ENCODE data around the gene GPR146. TPM values are rescaled to one million over a fixed set of nuclear protein-coding genes. Genes with fewer than 3 reads are reported as not detected.

Gene GPR146
- total RNA-seq, 2 donors from 2014 or later = 9.4 to 14.3 TPM

DNA sequence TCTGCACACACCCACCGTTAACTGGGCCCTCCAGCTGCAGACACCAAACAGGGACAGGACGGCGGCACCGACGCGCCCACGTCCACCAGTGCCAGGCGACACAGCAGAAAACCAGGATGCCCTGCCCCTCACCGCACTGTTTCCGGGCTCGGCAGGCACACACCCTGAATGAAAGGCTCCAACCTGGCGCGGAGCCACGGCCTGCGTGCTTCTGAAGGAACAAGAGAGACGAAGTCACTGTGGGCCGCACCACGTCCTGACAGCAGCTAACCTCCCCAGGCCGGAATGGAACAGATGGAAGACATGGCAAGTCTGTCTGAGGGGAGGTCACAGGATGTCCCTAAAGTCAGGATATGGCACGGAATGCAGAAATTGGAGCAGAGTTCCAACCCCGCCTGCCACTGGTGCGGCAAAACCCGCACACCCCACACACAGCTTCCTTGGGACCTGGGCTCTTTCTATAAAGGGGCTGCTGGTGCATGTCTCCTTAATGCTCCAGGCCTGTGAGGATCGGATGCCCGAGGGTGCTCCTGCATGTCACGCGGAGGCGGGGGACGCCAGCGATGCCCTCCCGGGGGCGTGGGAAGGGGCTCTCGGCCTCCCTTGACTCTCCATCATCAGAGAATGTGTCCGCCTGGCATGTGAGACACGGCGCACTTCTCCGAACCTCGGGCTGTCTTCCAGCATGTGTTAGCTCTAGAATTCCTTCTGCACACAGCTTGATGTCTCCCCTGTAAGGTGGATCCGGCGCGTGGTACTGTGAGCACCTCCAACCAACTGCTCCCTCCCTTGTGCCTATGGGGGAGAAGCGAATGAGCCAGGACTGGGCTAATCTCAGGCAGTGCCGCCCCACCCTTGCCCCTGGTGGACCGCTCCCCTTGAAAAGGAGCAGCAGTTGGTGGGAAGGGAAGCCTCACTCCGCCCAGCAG lies 39.6 kb downstream of the GPR146 start:
- intact Hi-C loops (cut with DNase I) = no loop called here
- DNase-seq (ENCODE audit: low spot score) = no peak

DNA sequence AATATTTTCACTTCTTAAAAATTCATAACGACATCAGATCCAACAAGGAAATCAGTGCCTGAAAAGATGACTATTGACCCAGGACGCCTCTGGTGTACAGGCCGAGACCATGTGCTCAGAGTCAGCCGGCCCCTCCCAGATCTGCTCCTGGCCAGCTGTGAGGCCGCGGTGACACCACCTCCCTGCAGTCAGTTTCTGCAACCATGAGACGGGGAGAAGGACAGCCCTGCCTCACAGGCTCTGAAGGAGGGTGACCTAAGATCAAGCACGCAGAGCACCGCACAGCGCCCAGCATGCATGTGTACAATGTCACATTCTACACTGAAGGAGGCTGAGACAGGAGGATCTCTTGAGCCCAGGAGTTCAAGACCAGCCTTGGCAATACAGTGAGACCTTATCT lies 40.9 kb downstream of the GPR146 start:
- DNase-seq (ENCODE audit: low spot score) = no peak
- intact Hi-C loops (cut with DNase I) = loop anchor here in 1 of 2 donors (5.0 kb wide), 1 partner anchor 37 kb away; no protein-coding TSS in a partner anchor

- intact Hi-C loops (cut with DNase I) = loop anchor here in 1 of 2 donors (5.0 kb wide), 1 partner anchor 36 kb away; no protein-coding TSS in a partner anchor
Observed at GRCh38 chr7:1085910-1086421, 41.6 kb downstream of the GPR146 start.

GRCh38 chr7:1086588-1087464 lies 42.5 kb downstream of the GPR146 start:
- intact Hi-C loops (cut with DNase I) = loop anchor here in 1 of 2 donors (5.0 kb wide), 1 partner anchor 35 kb away; no protein-coding TSS in a partner anchor
- peak; percentile 93 for DNase-seq (ENCODE audit: low spot score)

More at GRCh38 chr7:1085910-1086421, 41.6 kb downstream of the GPR146 start:
- DNase-seq (ENCODE audit: low spot score) = no peak

GRCh38 chr7:1087465-1087814 lies 43.1 kb downstream of the GPR146 start:
- DNase-seq (ENCODE audit: low spot score) = no peak
- intact Hi-C loops (cut with DNase I) = loop anchor here in 1 of 2 donors (5.0 kb wide), 1 partner anchor 35 kb away; no protein-coding TSS in a partner anchor

DNA sequence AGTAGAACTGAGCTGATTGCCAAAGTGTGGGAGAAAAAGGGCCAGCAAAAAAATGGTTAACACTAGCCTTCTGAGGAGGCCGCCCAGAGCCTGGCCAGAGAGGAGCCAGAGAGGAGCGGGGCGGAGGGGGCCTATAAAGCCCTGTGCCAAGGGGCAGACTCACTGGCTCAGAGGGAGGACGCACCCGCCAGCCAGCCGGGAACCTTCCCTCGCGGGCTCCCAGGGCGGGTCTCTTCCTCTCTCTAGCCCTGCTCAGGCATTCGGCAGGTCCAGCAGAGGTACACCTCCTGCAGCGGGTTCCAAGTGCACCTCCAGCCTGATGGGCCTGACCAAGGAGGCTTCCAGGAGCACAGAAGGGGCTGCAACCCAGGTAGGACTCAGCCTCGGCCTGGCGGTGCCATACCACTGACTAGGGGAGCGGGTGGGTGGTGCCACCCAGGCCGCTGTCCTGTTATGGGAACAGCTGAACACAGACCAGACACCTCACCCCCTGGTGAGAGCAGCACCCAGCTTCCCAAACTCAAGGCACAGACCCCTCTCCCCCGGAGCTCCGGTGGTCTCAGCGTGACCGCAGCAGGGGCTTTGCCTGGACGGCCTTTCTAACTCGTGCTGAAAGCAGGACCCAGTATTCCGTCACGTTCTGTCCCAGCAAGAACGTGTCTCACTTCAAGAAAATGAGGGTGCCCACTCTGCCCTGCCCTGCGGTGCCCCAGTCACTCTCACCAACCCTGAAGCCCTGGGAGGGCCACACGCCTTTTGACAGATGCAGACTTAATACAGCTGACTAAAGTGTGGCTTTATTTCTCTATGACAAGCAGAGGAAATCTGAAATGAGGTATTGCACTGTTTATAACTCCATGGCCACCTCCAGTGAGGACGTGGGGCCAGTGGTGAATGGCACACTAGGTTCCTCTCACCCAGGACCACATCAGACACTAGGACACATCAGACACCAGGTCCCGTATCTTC lies 43.9 kb downstream of the GPR146 start, which contains the start of gene GPER1:
Gene GPER1, plus strand, starts transcription at position 162 of the 969 bp plus-strand sequence. CDS start 3,616 bp downstream, outside the sequence.
- DNase-seq (ENCODE audit: low spot score) = no peak
- intact Hi-C loops (cut with DNase I) = loop anchor here in 1 of 2 donors (5.0 kb wide), 1 partner anchor 34 kb away; no protein-coding TSS in a partner anchor

GRCh38 chr7:1090236-1090635 lies 45.9 kb downstream of the GPR146 start:
- intact Hi-C loops (cut with DNase I) = no loop called here
- DNase-seq (ENCODE audit: low spot score) = no peak

- DNase-seq (ENCODE audit: low spot score) = no peak
- intact Hi-C loops (cut with DNase I) = no loop called here
Observed at GRCh38 chr7:1090686-1091643, 46.6 kb downstream of the GPR146 start.

DNA sequence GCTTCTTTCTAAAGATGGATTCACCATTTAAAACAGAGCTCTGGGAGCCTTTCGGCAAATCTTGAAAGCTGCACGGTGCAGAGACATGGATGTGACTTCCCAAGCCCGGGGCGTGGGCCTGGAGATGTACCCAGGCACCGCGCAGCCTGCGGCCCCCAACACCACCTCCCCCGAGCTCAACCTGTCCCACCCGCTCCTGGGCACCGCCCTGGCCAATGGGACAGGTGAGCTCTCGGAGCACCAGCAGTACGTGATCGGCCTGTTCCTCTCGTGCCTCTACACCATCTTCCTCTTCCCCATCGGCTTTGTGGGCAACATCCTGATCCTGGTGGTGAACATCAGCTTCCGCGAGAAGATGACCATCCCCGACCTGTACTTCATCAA lies 47.3 kb downstream of the GPR146 start:
- no peak for DNase-seq (ENCODE audit: low spot score)
- intact Hi-C loops (cut with DNase I) = no loop called here

- DNase-seq (ENCODE audit: low spot score) = no peak
- intact Hi-C loops (cut with DNase I) = no loop called here
Observed at GRCh38 chr7:1092161-1092632, 47.9 kb downstream of the GPR146 start.

- intact Hi-C loops (cut with DNase I) = no loop called here
- no peak for DNase-seq (ENCODE audit: low spot score)
Observed at GRCh38 chr7:1092806-1093501, 48.6 kb downstream of the GPR146 start.

- intact Hi-C loops (cut with DNase I) = no loop called here
- DNase-seq (ENCODE audit: low spot score) = no peak
Observed at GRCh38 chr7:1093502-1093843, 49.1 kb downstream of the GPR146 start.

GRCh38 chr7:1093916-1094508 lies 49.7 kb downstream of the GPR146 start:
- intact Hi-C loops (cut with DNase I) = no loop called here
- no peak for DNase-seq (ENCODE audit: low spot score)

- intact Hi-C loops (cut with DNase I) = no loop called here
- no peak for DNase-seq (ENCODE audit: low spot score)
Observed at GRCh38 chr7:1094870-1095269, 50.5 kb downstream of the GPR146 start.

GRCh38 chr7:1095621-1096155 lies 51.3 kb downstream of the GPR146 start:
- intact Hi-C loops (cut with DNase I) = no loop called here

More at GRCh38 chr7:1095621-1096155, 51.3 kb downstream of the GPR146 start:
- DNase-seq (ENCODE audit: low spot score) = no peak

Data from posterior vena cava (tissue), 2 donors.